Liver (tissue), 9 donors: ENCODE data around the gene NUP160. TPM values are rescaled to one million over a fixed set of nuclear protein-coding genes. Genes with fewer than 3 reads are reported as not detected.

Experiments
- DNase-seq: peaks from one replicate; pipeline ENCODE4 v3.0.0-alpha.2; 2017; ENCODE audit warnings: low spot score
- H3K27ac ChIP-seq, 2 donors: one replicate each; pipeline ENCODE4 v1.7.0; 2013; ENCODE audit warnings: inconsistent platforms in 2 of 2, low read length in 2 of 2, control low read depth in 1 of 2, low read depth in 1 of 2, mild to moderate bottlenecking in 1 of 2
- H3K27me3 ChIP-seq, 4 donors: one replicate each; pipeline versions ENCODE4 v1.6.1 to v1.7.0; 2013; ENCODE audit warnings: low read length in 3 of 4, inconsistent platforms in 1 of 4, mild to moderate bottlenecking in 1 of 4, moderate library complexity in 1 of 4; ENCODE audit not compliant: control insufficient read depth in 4 of 4, insufficient read depth in 4 of 4
- H3K36me3 ChIP-seq, 4 donors: one replicate each; pipeline versions ENCODE4 v1.6.1 to v1.7.0; 2013; ENCODE audit warnings: low read length in 3 of 4, mild to moderate bottlenecking in 3 of 4, low read depth in 1 of 4, moderate library complexity in 1 of 4; ENCODE audit not compliant: control insufficient read depth in 4 of 4, insufficient read depth in 3 of 4
- H3K4me1 ChIP-seq, 4 donors: one replicate each; pipeline versions ENCODE4 v1.6.1 to v1.7.0; 2013; ENCODE audit warnings: low read length in 3 of 4, mild to moderate bottlenecking in 3 of 4, moderate library complexity in 1 of 4; ENCODE audit not compliant: control insufficient read depth in 4 of 4, insufficient read depth in 4 of 4
- H3K4me3 ChIP-seq, 3 donors: one replicate each; pipeline versions ENCODE4 v1.6.1 to v1.7.0; 2013; ENCODE audit warnings: low read length in 3 of 3, control low read depth in 1 of 3, low read depth in 1 of 3, mild to moderate bottlenecking in 1 of 3
- H3K9ac ChIP-seq, 2 donors: one replicate each; pipeline ENCODE4 v1.7.0; 2013; ENCODE audit warnings: low read length in 2 of 2, mild to moderate bottlenecking in 2 of 2, moderate library complexity in 2 of 2, control low read depth in 1 of 2, low read depth in 1 of 2
- H3K9me3 ChIP-seq, 4 donors: one replicate each; pipeline versions ENCODE4 v1.6.1 to v1.7.0; 2013; ENCODE audit warnings: low read length in 3 of 4; ENCODE audit not compliant: control insufficient read depth in 4 of 4
- CTCF ChIP-seq: fragments of 150-350 bp; IDR thresholded peaks from 2 replicates; pipeline ENCODE4 v1.5.1; 2017; ENCODE audit warnings: improper control_type of control experiment, low read depth, low read length; ENCODE audit not compliant: missing input control
- EGR1 ChIP-seq, 2 donors: IDR thresholded peaks; 2 replicates each; pipeline ENCODE4 v1.6.1; 2016 to 2018; ENCODE audit warnings: antibody characterized with exemption in 2 of 2, low read depth in 2 of 2
- FOXA1 ChIP-seq: IDR thresholded peaks from 2 replicates; pipeline ENCODE4 v1.6.1; 2016; ENCODE audit warnings: antibody characterized with exemption
- GABPA ChIP-seq, 2 donors: IDR thresholded peaks in 1 of 2; conservative IDR thresholded peaks in 1 of 2; 2 replicates each; pipeline ENCODE4 v1.6.1; 2016; ENCODE audit warnings: antibody characterized with exemption in 2 of 2, mild to moderate bottlenecking in 1 of 2, moderate library complexity in 1 of 2
- HNF4A ChIP-seq, 2 donors: conservative IDR thresholded peaks; 2 replicates each; pipeline ENCODE4 v1.6.1; 2016; ENCODE audit warnings: antibody characterized with exemption in 2 of 2, mild to moderate bottlenecking in 2 of 2
- JUND ChIP-seq, 2 donors: IDR thresholded peaks; 2 replicates each; pipeline ENCODE4 v1.6.1; 2016; ENCODE audit warnings: antibody characterized with exemption in 2 of 2
- MAX ChIP-seq: IDR thresholded peaks from 2 replicates; pipeline ENCODE4 v1.6.1; 2016; ENCODE audit warnings: antibody characterized with exemption
- NR2F2 ChIP-seq: IDR thresholded peaks from 2 replicates; pipeline ENCODE4 v1.6.1; 2016; ENCODE audit warnings: antibody characterized with exemption
- RAD21 ChIP-seq, 2 donors: IDR thresholded peaks; 2 replicates each; pipeline ENCODE4 v1.6.1; 2016; ENCODE audit warnings: antibody characterized with exemption in 2 of 2, mild to moderate bottlenecking in 2 of 2
- REST ChIP-seq: IDR thresholded peaks from 2 replicates; pipeline ENCODE4 v1.6.1; 2016; ENCODE audit warnings: antibody characterized with exemption, mild to moderate bottlenecking
- RXRA ChIP-seq, 2 donors: IDR thresholded peaks; 2 replicates each; pipeline ENCODE4 v1.6.1; 2017 to 2018; ENCODE audit warnings: antibody characterized with exemption in 2 of 2, mild to moderate bottlenecking in 1 of 2
- SP1 ChIP-seq: IDR thresholded peaks from 2 replicates; pipeline ENCODE4 v1.6.1; 2018; ENCODE audit warnings: antibody characterized with exemption, mild to moderate bottlenecking
- YY1 ChIP-seq: IDR thresholded peaks from 2 replicates; pipeline ENCODE4 v1.6.1; 2016; ENCODE audit warnings: antibody characterized with exemption, mild to moderate bottlenecking
- ZBTB33 ChIP-seq: IDR thresholded peaks from 2 replicates; pipeline ENCODE4 v1.6.1; 2016; ENCODE audit warnings: antibody characterized with exemption
- whole genome bisulfite sequencing: extraction: QIAGEN DNeasy Blood & Tissue Kit; methylation state at CpG from one replicate; pipeline ENCODE4 v1.1.7; 2013; 5-methylcytosine and 5-hydroxymethylcytosine counted together
- polyA plus RNA-seq, 2 donors: library from polyadenylated mRNA; stranded (reverse) in 1 of 2; unstranded in 1 of 2; fragments of 200-250 nt in 1 of 2; fragments of >200 nt in 1 of 2; fragmentation: Nextera tagmentation in 1 of 2; extraction: Ambion mirVana in 1 of 2; gene quantifications; one replicate each; pipeline versions ENCODE4 v1.2.1 to v1.2.3, GENCODE V29; 2013 to 2015
- total RNA-seq, 2 donors: library from RNA; depleted of rRNA; stranded (reverse); fragments of >200 nt; gene quantifications; one replicate each; pipeline ENCODE4 v1.2.3, GENCODE V29; 2014
- donor health status: healthy.
- donor health status: healthy.
- donor health status: healthy.
- donor health status: healthy.
- donor health status: healthy.

NUP160 gene
- total and polyA plus RNA-seq, 4 donors: 7.0 to 36.6 (median 17.5) TPM

GRCh38 chr11:47843361-47844055 lies 4.6 kb downstream of the NUP160 start:
- Histone ChIP-seq H3K4me3 (no peak overlapping the region), H3K9ac (no peak overlapping the region), H3K36me3 (peaks cover 2 to 42% (median 31%) of the 10 kb centered on the region in 4 donors), H3K27me3 (no peaks in the 10 kb centered on the region), H3K9me3 (no peaks in the 10 kb centered on the region), H3K27ac (no peak overlapping the region), H3K4me1 (peaks cover 0 to 10% (median 8%) of the 10 kb centered on the region in 4 donors)
- TF ChIP-seq JUND (IDR thresholded peaks at IDR 0.05) (no peak), FOXA1 (no peak), RAD21 (IDR thresholded peaks at IDR 0.05) (no peak), RXRA (IDR thresholded peaks at IDR 0.05) (no peak), HNF4A (conservative IDR thresholded peaks at IDR 0.05) (no peak), ZBTB33 (no peak), NR2F2 (no peak), YY1 (no peak), EGR1 (IDR thresholded peaks at IDR 0.05; ENCODE audit: low read depth in 2 of 2) (no peak), MAX (no peak), CTCF (no peak)
- 78% methylated on average over 7 of the region's 7 CpGs for WGBS
- DNase-seq: no peak

- Histone ChIP-seq H3K4me1 (peaks cover 0 to 10% (median 8%) of the 10 kb centered on the region in 4 donors), H3K27me3 (no peaks in the 10 kb centered on the region), H3K9ac (no peak overlapping the region), H3K36me3 (peaks cover 2 to 46% (median 34%) of the 10 kb centered on the region in 4 donors), H3K27ac (no peak overlapping the region), H3K9me3 (no peaks in the 10 kb centered on the region), H3K4me3 (no peak overlapping the region)
- no peak for DNase-seq
- 98% methylated on average over 4 of the region's 4 CpGs for WGBS
- TF ChIP-seq GABPA (IDR thresholded peaks at IDR 0.05 in 1 of 2, conservative IDR thresholded peaks at IDR 0.05 in 1 of 2) (no peak), SP1 (no peak), EGR1 (IDR thresholded peaks at IDR 0.05; ENCODE audit: low read depth in 2 of 2) (no peak), FOXA1 (no peak), REST (no peak), JUND (IDR thresholded peaks at IDR 0.05) (no peak), CTCF (no peak), YY1 (no peak)
Measured at GRCh38 chr11:47842749-47843148, 5.4 kb downstream of the NUP160 start.
